ENCODE results near the gene ASB16.
A peak's percentile ranks its signal among the peaks of the same experiment; 100 is the strongest.
"Not testable (repeated sequence)": the region's sequence is repeated elsewhere in the genome, so short reads cannot be mapped to it uniquely, and the experiment has no call there.

The ASB16 gene

DNA sequence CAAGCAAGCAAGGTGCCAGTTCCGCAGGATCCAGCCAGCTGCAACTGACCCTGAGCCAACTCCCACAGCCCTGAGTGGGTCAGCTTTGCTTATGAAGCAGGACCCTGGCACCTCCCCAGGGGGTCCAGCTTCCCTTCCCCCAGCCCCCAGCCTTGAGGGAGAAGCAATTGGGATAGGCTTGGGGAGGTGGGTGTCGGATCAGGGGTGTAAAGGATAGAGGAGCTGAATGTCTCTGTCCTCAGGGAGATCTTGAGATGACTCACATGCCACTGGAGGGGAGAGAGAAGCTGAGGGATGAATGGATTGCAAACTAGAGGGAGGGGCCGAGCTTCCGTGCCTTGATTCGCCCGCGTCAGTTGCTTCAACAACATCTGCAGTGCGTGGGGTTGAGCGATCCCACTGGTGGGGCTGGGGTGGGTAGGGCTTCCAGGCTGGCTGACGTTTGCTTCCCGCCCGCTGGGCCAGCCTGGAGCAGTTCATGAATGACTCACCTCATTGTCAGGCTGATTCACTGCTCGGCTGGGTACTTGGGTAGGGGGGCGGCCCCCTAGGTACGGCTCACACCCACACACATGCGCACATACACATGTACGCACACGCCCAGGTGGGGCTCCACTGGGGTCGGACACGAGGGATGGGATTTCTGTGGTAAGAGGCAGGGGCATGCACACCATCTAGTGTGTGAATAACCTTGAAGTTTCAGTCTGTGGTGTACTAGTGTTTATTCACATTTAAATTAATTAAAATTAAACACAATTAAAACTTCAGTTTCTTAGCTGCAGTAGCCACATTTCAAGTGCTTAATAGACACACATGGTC, 32.4 kb upstream of the ASB16 start:
- TF ChIP-seq CTCF (IDR thresholded peaks at IDR 0.05; ENCODE audit: low read length, missing control alignments): no peak
- peak; percentile 99 for DNase-seq (ENCODE audit: low read depth)
- H3K4me3 ChIP-seq (replicated peaks; ENCODE audit: low read depth, low read length): peak overlapping the region; percentile 33

DNA sequence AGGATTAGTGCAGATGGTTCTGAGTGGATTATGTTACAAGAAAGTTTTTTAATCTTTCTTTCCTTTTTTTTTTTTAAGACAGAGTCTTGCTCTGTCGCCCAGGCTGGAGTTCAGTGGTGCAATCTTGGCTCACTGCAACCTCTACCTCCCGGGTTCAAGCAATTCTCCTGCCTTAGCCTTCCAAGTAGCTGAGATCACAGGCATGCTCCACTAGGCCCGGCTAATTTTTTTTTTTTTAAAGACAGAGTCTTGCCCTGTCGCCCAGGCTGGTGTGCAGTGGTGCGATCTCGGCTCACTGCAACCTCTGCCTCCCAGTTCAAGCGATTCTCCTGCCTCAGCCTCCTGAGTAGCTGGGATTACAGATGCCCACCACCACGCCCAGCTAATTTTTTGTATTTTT, 26.6 kb upstream of the ASB16 start:
- DNase-seq (ENCODE audit: low read depth); H3K4me3 ChIP-seq (replicated peaks; ENCODE audit: low read depth, low read length): not testable (repeated sequence)

DNA sequence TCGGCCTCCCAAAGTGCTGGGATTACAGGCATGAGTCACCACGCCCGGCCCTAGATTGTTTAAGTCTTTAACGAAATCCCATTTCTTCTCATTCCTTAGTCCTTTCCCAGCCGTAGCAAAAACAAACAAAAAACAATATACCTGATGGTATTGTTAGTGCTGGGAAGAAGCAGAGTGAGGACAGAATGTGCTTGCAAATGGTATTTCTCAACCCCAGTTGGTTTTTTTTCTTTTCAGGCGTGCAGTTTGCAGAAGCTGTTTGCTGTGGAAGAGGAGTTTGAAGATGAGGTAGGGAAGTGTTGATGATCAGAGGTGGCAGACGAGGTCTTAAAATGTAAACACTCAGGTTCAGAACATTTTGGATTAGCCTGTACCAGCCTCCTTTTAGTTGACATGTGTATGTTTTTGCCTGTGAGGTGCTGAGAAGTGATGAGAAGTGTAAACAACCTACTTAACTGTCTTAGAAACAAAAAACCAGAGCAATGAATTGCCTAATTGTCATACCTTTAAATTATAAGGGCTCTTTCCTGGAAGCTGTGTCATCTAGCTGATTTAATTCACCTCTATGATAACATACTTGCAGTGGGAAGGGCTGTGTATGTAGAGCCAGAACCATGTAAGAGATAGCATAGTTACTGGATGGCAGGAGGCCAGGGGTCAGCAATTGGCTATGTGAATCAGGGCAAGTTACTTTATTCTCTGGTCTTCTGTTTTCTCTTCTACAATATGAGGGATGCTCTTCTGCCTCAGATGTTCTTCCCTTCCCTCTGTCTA, 25.4 kb upstream of the ASB16 start:
- TF ChIP-seq CTCF (IDR thresholded peaks at IDR 0.05; ENCODE audit: low read length, missing control alignments): no peak
- peak; percentile 27 for DNase-seq (ENCODE audit: low read depth)

DNA sequence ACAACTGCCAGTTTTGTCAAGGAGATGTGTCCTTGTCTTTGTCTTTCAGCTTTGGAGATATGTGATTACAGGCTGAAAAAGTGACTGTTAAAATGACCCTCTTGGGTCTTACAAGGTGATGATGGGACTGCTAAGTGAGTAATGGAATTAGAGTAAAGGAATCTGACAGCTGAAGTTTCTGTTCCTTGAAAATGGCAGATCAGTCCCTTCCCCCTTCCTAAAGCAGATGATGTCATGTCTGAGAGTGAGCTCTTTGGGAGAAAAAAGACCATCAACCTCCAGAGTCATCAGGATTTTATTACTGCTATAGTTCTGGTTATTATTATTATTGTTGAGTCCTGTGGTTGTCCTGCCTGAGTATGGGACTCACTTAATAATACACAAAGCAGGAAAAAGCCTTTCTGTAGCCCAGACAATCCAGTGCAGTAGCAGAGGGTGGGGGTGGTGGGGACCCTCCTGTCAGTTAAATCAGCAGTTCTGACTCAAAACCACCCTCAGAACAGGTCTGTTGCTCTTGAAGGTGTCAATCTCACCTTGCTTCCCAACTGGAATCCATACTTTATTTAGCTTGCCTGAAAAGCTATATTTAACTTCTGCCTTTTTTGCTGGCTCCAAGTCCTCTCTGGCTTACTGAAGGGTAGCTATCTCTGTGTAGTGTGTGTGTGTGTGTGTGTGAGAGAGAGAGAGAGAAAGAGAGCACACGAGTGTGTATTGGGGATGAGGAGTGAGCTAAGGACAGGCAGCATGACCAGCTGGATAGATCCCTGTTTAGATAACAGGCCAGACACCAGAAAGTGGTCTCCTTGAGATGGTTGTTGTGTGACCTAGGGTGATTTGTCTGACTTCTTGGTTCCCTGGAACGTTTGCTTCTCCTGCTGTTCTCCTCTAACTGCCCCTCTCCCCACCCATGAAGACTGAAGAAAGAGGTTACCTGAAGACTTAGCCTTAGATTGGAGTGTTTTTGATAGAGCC, 23.8 kb upstream of the ASB16 start:
- no peak for DNase-seq (ENCODE audit: low read depth)

More for the DNA sequence above, 25.4 kb upstream of the ASB16 start:
- no peak overlapping the region for H3K4me3 ChIP-seq (replicated peaks; ENCODE audit: low read depth, low read length)

DNA sequence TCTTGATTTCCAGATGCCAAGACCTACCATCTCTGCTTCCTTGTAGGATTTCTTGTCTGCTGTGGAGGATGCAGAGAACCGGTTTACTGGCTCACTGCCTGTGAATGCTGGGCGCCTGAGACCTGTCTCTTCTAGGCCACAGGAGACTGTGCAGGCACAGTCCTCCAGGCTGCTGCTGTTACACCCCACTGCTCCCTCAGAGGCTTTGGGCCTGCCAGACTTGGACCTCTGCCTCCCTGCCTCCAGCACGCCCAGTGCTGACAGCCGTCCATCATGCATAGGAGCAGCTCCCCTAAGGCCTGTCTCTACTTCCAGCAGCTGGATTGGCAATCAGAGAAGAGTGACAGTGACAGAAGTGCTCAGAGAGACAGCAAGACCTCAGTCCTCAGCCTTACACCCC, 22.7 kb upstream of the ASB16 start:
- no peak for DNase-seq (ENCODE audit: low read depth)
- H3K4me3 ChIP-seq (replicated peaks; ENCODE audit: low read depth, low read length): no peak overlapping the region
- no peak for TF ChIP-seq CTCF (IDR thresholded peaks at IDR 0.05; ENCODE audit: low read length, missing control alignments)

More for the DNA sequence above, 23.8 kb upstream of the ASB16 start:
- no peak overlapping the region for H3K4me3 ChIP-seq (replicated peaks; ENCODE audit: low read depth, low read length)
- no peak for TF ChIP-seq CTCF (IDR thresholded peaks at IDR 0.05; ENCODE audit: low read length, missing control alignments)

DNA sequence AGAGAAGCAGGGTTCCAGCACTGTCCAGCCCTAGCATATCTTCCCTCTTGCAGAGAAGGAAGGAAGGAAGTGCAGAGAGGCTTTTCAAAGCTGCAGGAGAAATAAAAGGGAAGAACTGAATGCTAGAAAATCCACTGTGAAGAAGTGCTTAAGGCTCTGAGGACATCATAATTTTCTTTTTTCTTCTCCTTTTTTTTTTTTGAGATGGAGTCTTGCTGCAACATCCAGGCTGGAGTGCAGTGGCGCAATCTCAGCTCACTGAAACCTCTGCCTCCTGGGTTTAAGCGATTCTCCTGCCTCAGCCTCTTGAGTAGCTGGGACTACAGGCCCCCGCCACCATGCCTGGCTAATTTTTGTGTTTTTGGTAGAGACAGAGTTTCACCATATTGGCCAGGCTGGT, 21.4 kb upstream of the ASB16 start:
- not testable (repeated sequence) for DNase-seq (ENCODE audit: low read depth); H3K4me3 ChIP-seq (replicated peaks; ENCODE audit: low read depth, low read length)

GRCh38 chr17:44149750-44150329, 20.7 kb upstream of the ASB16 start:
- no peak for TF ChIP-seq CTCF (IDR thresholded peaks at IDR 0.05; ENCODE audit: low read length, missing control alignments)
- no peak for DNase-seq (ENCODE audit: low read depth)
- H3K4me3 ChIP-seq (replicated peaks; ENCODE audit: low read depth, low read length): no peak overlapping the region

Measured in fibroblast of pulmonary artery (primary cell).